Measurements from ENCODE around the gene DAGLA. TPM values are rescaled to one million over a fixed set of nuclear protein-coding genes. Genes with fewer than 3 reads are reported as not detected.

DAGLA gene
- total RNA-seq, 1 donor, result 3.6 TPM

- Histone ChIP-seq H2AFZ (ENCODE audit: low read length) (no peak overlapping the region), H3K27me3 (ENCODE audit: insufficient read depth, low read length) (no peaks in the 10 kb centered on the region), H3K79me2 (ENCODE audit: insufficient read depth, low read length) (peaks cover 86% of the 10 kb centered on the region), H3K4me3 (ENCODE audit: insufficient read depth, low read length) (no peak overlapping the region), H3K36me3 (ENCODE audit: insufficient read depth, low read length) (peaks cover 14% of the 10 kb centered on the region), H3K4me1 (ENCODE audit: insufficient read depth, low read length) (peaks cover 12% of the 10 kb centered on the region), H3K4me2 (ENCODE audit: insufficient read depth, low read length) (no peak overlapping the region), H4K20me1 (ENCODE audit: insufficient read depth, low read length) (peaks cover 2% of the 10 kb centered on the region), H3K27ac (ENCODE audit: low read depth, low read length) (no peak overlapping the region), H3K9me3 (ENCODE audit: low read depth, low read length) (no peaks in the 10 kb centered on the region)
- no peak for TF ChIP-seq CTCF (IDR thresholded peaks at IDR 0.05; ENCODE audit: extremely low read depth, low read depth, low read length)
- DNase-seq (ENCODE audit: insufficient read length, low spot score, missing footprints), result no peak
Measured at GRCh38 chr11:61795459-61795858, 115.3 kb downstream of the DAGLA start.

- peaks cover 82% of the 10 kb centered on the region for H3K79me2 ChIP-seq (ENCODE audit: insufficient read depth, low read length)
- no peaks in the 10 kb centered on the region for H3K27me3 ChIP-seq (ENCODE audit: insufficient read depth, low read length)
- DNase-seq (ENCODE audit: insufficient read length, low spot score, missing footprints), result no peak
- peaks cover 13% of the 10 kb centered on the region for H3K36me3 ChIP-seq (ENCODE audit: insufficient read depth, low read length)
- TF ChIP-seq CTCF (IDR thresholded peaks at IDR 0.05; ENCODE audit: extremely low read depth, low read depth, low read length), result no peak
- peaks cover 14% of the 10 kb centered on the region for H3K4me1 ChIP-seq (ENCODE audit: insufficient read depth, low read length)
- H3K4me2 ChIP-seq (ENCODE audit: insufficient read depth, low read length), result no peak overlapping the region
- H2AFZ ChIP-seq (ENCODE audit: low read length), result no peak overlapping the region
- H4K20me1 ChIP-seq (ENCODE audit: insufficient read depth, low read length), result no peaks in the 10 kb centered on the region
- no peak overlapping the region for H3K27ac ChIP-seq (ENCODE audit: low read depth, low read length)
- no peak overlapping the region for H3K4me3 ChIP-seq (ENCODE audit: insufficient read depth, low read length)
- H3K9me3 ChIP-seq (ENCODE audit: low read depth, low read length), result no peaks in the 10 kb centered on the region
Measured at GRCh38 chr11:61795876-61796526, 115.8 kb downstream of the DAGLA start.

Other genes with a start within 250 kb of the DAGLA start
- under 0.01 TPM in 2 replicates for gene LRRC10B, start 171.6 kb upstream of the DAGLA start, total RNA-seq
- gene SYT7, start 99.3 kb upstream of the DAGLA start, total RNA-seq, result 3.6 and 6.8 TPM in 2 replicates
- 0.29 and 0.36 TPM in 2 replicates for gene MYRF, start 72.2 kb downstream of the DAGLA start, total RNA-seq
- 63.3 and 81.9 TPM in 2 replicates for gene TMEM258, start 112.2 kb downstream of the DAGLA start, total RNA-seq
- 7.7 and 9.0 TPM in 2 replicates for gene FEN1, start 112.5 kb downstream of the DAGLA start, total RNA-seq
- 303 and 323 TPM in 2 replicates for gene FADS1, start 136.6 kb downstream of the DAGLA start, total RNA-seq
- gene FADS2, start 147.9 kb downstream of the DAGLA start, total RNA-seq, result 258 and 275 TPM in 2 replicates
- 127 and 144 TPM in 2 replicates for gene FADS3, start 211.2 kb downstream of the DAGLA start, total RNA-seq
- 15.9 and 20.3 TPM in 2 replicates for gene RAB3IL1, start 237.2 kb downstream of the DAGLA start, total RNA-seq

Measured in osteoblast (primary cell).